Right atrium auricular region (tissue), 2 donors: ENCODE measurements around the gene KCNE4. TPM values are rescaled to one million over a fixed set of nuclear protein-coding genes. Genes with fewer than 3 reads are reported as not detected.

ENCODE experiments used
- DNase-seq: peaks from one replicate; pipeline ENCODE4 v3.0.0-alpha.2; 2019; ENCODE audit warnings: low spot score
- H3K27ac ChIP-seq, 2 donors: fragments of 200-600 bp; sonication (generic); 1 replicate in 1 of 2; 2 replicates in 1 of 2; pipeline ENCODE4 v1.5.1; 2016 to 2019
- H3K27me3 ChIP-seq, 2 donors: fragments of 200-600 bp; sonication (generic); one replicate each; pipeline versions ENCODE4 v1.5.1 to v1.6.0; 2017 to 2019
- H3K36me3 ChIP-seq: fragments of 200-600 bp; sonication (generic); one replicate; pipeline ENCODE4 v1.5.1; 2016
- H3K4me1 ChIP-seq, 2 donors: fragments of 200-600 bp; sonication (generic); one replicate each; pipeline versions ENCODE4 v1.5.1 to v1.6.0; 2017 to 2019
- H3K4me3 ChIP-seq, 2 donors: fragments of 200-600 bp; sonication (generic); 1 replicate in 1 of 2; 2 replicates in 1 of 2; pipeline ENCODE4 v1.5.1; 2017 to 2019; ENCODE audit warnings: mild to moderate bottlenecking in 1 of 2, moderate library complexity in 1 of 2
- H3K9me3 ChIP-seq, 2 donors: fragments of 200-600 bp; sonication (generic); one replicate each; pipeline ENCODE4 v1.5.1; 2019
- CTCF ChIP-seq, 2 donors: fragments of 200-600 bp; sonication (generic); IDR thresholded peaks; one replicate each; pipeline ENCODE4 v1.5.1; 2019; ENCODE audit warnings: antibody characterized with exemption in 2 of 2
- total RNA-seq, 2 donors: library from RNA; depleted of rRNA; stranded (reverse); fragments of >200 nt; gene quantifications; one replicate each; pipeline ENCODE4 v1.1.0, GENCODE V29; 2016

KCNE4 gene
- total RNA-seq, 2 donors from 2014 or later = 3.4 to 4.0 TPM

GRCh38 chr2:223036790-223037444, 15.1 kb upstream of the KCNE4 start:
- no peak overlapping the region for H3K4me3 ChIP-seq
- peaks cover 0 to 9% of the 10 kb centered on the region in 2 donors for H3K9me3 ChIP-seq
- no peak for TF ChIP-seq CTCF (IDR thresholded peaks at IDR 0.05)
- no peak overlapping the region for H3K27ac ChIP-seq
- no peak for DNase-seq
- H3K4me1 ChIP-seq = no peaks in the 10 kb centered on the region
- no peaks in the 10 kb centered on the region for H3K36me3 ChIP-seq
- H3K27me3 ChIP-seq = no peaks in the 10 kb centered on the region

GRCh38 chr2:223037445-223037800, 14.6 kb upstream of the KCNE4 start:
- TF ChIP-seq CTCF (IDR thresholded peaks at IDR 0.05) = no peak
- Histone ChIP-seq H3K9me3 (peaks cover 0 to 4% of the 10 kb centered on the region in 2 donors), H3K27me3 (no peaks in the 10 kb centered on the region), H3K4me1 (no peaks in the 10 kb centered on the region), H3K4me3 (no peak overlapping the region), H3K27ac (no peak overlapping the region), H3K36me3 (no peaks in the 10 kb centered on the region)
- no peak for DNase-seq

DNA sequence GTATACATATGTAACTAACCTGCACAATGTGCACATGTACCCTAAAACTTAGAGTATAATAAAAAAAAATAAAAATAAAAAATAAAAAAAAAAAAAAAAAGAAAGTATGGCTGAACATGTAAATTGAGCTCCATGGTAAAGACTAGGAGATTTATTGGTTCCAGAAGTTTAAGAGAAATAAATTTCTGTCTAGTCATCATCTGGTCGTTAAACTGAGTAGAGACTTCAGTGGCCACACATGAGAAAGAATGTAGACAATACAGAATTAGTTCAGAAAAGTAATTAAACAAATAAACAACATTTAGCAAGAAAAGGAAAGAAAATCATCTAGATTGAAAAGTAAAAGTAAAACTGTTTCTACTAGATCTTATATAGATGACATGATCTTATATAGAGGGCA, 12.4 kb upstream of the KCNE4 start:
- Histone ChIP-seq H3K27me3 (no peaks in the 10 kb centered on the region), H3K4me3 (no peak overlapping the region), H3K36me3 (no peaks in the 10 kb centered on the region), H3K9me3 (no peaks in the 10 kb centered on the region), H3K4me1 (no peaks in the 10 kb centered on the region), H3K27ac (no peak overlapping the region)
- no peak for DNase-seq
- TF ChIP-seq CTCF (IDR thresholded peaks at IDR 0.05) = no peak

- Histone ChIP-seq H3K4me3 (no peak overlapping the region), H3K27me3 (no peaks in the 10 kb centered on the region), H3K36me3 (no peaks in the 10 kb centered on the region), H3K9me3 (no peaks in the 10 kb centered on the region), H3K27ac (no peak overlapping the region), H3K4me1 (no peaks in the 10 kb centered on the region)
- DNase-seq = no peak
- no peak for TF ChIP-seq CTCF (IDR thresholded peaks at IDR 0.05)
These were observed 11.5 kb upstream of the KCNE4 start for GRCh38 chr2:223040527-223040926.

- TF ChIP-seq CTCF (IDR thresholded peaks at IDR 0.05) = no peak
- Histone ChIP-seq H3K4me3 (no peak overlapping the region), H3K27ac (no peak overlapping the region), H3K9me3 (no peaks in the 10 kb centered on the region), H3K36me3 (no peaks in the 10 kb centered on the region), H3K4me1 (no peaks in the 10 kb centered on the region), H3K27me3 (no peaks in the 10 kb centered on the region)
- peak; percentile 88 for DNase-seq
These were observed 10.4 kb upstream of the KCNE4 start for GRCh38 chr2:223041527-223042109.

DNA sequence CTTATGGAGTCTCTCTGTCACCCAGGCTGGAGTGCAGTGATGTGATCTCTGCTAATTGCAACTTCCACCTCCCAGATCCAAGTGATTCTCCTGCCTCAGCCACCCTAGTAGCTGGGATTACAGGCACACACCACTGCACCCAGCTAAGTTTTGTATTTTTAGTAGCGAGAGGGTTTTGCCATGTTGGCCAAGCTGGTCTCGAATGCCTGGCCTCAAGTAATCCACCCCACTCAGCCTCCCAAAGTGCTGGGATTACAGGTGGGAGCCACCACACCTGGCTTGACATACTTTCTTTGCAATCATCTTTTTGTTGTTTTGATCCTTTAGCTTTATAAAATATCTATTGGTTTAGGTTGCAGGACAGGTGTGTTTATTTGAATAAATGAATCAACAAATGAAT, 9.7 kb upstream of the KCNE4 start:
- no peaks in the 10 kb centered on the region for H3K9me3 ChIP-seq
- no peaks in the 10 kb centered on the region for H3K36me3 ChIP-seq
- no peak for DNase-seq
- no peak for TF ChIP-seq CTCF (IDR thresholded peaks at IDR 0.05)
- H3K27me3 ChIP-seq = no peaks in the 10 kb centered on the region
- no peak overlapping the region for H3K27ac ChIP-seq
- no peak overlapping the region for H3K4me3 ChIP-seq
- peaks cover 0 to 6% of the 10 kb centered on the region in 2 donors for H3K4me1 ChIP-seq
